Stimulated activated naive CD8-positive, alpha-beta T cell treated with anti-CD3 and anti-CD28 coated beads, Interleukin-15, amount 100 ng/mL, for 72 hours (primary cell): ENCODE data around the gene TNS4.
"Not testable (repeated sequence)": the region's sequence is repeated elsewhere in the genome, so short reads cannot be mapped to it uniquely, and the experiment has no call there.

Source experiments
- ATAC-seq: fragments of 150-1000 bp; cut with Tn5 transposase; 2 replicates; pipeline ENCODE4 v1.10.0; 2021; ENCODE audit warnings: mild to moderate bottlenecking, moderate library complexity
- DNase-seq, 2 donors: peaks; one replicate each; pipeline ENCODE4 v3.0.0; 2021 to 2022
- H3K27ac Mint-ChIP-seq, 2 donors: one replicate each; pipeline ENCODE4 v1.8.0; 2022; ENCODE audit warnings: mild to moderate bottlenecking in 2 of 2, mixed read lengths in 2 of 2, moderate library complexity in 2 of 2
- H3K27me3 Mint-ChIP-seq: one replicate; pipeline ENCODE4 v1.8.0; 2022; ENCODE audit warnings: mixed read lengths
- H3K4me1 Mint-ChIP-seq: one replicate; pipeline ENCODE4 v1.8.0; 2022; ENCODE audit warnings: mild to moderate bottlenecking, mixed read lengths
- H3K4me3 Mint-ChIP-seq, 2 donors: one replicate each; pipeline ENCODE4 v1.8.0; 2022; ENCODE audit warnings: mild to moderate bottlenecking in 2 of 2, mixed read lengths in 2 of 2, moderate library complexity in 1 of 2
- H3K9me3 Mint-ChIP-seq, 2 donors: one replicate each; pipeline ENCODE4 v1.8.0; 2022; ENCODE audit warnings: mixed read lengths in 2 of 2

TNS4 gene, protein sequence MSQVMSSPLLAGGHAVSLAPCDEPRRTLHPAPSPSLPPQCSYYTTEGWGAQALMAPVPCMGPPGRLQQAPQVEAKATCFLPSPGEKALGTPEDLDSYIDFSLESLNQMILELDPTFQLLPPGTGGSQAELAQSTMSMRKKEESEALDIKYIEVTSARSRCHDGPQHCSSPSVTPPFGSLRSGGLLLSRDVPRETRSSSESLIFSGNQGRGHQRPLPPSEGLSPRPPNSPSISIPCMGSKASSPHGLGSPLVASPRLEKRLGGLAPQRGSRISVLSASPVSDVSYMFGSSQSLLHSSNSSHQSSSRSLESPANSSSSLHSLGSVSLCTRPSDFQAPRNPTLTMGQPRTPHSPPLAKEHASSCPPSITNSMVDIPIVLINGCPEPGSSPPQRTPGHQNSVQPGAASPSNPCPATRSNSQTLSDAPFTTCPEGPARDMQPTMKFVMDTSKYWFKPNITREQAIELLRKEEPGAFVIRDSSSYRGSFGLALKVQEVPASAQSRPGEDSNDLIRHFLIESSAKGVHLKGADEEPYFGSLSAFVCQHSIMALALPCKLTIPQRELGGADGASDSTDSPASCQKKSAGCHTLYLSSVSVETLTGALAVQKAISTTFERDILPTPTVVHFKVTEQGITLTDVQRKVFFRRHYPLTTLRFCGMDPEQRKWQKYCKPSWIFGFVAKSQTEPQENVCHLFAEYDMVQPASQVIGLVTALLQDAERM

DNA sequence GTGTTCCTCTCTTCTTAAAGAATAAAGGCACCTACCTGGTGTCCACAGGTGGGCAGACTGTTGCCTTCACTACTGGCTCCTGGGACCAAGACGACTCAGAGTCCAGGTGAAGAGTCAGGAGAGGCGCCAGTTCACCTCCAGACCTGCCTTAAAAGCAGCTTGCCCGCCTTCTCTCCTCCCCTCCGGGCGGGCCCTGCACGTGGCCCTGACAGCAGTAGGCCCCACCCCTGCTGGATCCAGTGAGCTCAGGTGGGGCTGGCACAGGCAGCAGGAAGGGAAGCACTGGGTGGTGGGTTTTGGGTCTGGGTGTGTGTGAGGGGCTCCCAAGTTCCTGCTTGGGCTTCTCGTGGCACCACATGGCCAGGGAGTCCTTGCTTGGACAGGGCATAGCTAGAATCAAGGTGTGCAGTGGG is at the start of gene TNS4:
TNS4 (minus strand) TSS at position 125 of the 413 bp plus-strand sequence. CDS start 5,198 bp downstream, outside the sequence.
- Mint-ChIP-seq H3K27ac (peak within 1 kb of the TSS; percentile 64 to 87), H3K9me3 (no peaks in the 10 kb centered on the region), H3K4me3 (no peak within 1 kb of the TSS), H3K27me3 (peaks cover 31% of the 10 kb centered on the region), H3K4me1 (peaks cover 6% of the 10 kb centered on the region)
- ATAC-seq (no peak), DNase-seq (no peak)

DNA sequence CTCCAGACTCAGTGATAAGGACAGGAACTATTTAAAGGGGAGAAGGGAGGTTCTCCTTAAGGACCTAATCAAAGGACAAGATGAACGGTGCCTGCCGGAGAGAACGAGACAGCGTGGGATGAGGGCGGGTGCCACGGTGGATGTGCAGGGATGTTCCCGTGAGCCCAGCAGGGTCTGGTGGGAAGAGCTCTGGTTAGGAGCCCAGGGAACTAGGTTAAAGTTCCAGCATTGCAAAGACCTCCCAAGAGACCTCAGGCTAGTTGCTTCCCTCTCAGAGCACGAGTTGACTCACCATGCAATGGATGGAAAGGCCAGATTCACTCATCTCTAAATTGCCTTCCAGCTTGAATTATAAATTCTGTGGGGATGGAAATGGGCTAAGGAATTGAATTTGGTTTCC is 49.2 kb upstream of the TNS4 start:
- Mint-ChIP-seq H3K27me3 (no peaks in the 10 kb centered on the region), H3K4me3 (peak overlapping the region; percentile 5 to 21), H3K27ac (peak overlapping the region; percentile 8 to 97), H3K9me3 (no peaks in the 10 kb centered on the region), H3K4me1 (peaks cover 100% of the 10 kb centered on the region)
- ATAC-seq: no peak
- DNase-seq: peak in 1 of 2 donors; percentile 39

DNA sequence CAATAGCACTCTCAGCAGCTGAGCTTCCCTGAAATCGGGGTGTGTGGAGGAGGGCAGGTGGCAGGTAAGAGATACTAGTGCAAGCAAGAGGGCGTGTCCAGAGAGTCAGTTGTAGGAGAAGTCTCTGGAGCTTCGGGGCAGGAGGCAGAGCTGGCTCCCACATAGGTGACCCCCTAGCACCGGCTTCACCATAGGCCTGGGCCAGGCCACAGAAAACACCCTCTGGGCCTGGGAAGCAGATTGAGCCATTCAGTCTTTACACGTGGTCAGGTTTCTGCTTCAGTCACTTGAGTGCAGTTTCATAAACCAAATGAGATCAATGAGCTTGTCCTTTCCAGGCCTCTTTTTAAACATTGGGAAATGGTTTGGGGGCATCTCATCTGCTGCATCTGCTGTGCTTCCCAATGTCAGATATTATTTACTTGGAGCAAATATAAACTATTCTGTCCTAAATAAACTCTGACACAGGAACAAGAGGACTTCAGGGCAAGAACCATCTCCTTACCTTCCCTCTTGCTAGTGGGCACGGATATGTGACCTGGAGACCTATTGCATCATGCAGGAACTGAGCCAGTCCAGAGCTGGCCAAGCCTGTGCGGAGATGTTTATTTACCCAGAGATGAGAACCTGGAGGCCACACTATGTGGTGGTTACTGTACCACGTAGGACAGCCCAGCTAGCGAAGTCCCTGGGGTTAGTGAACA is 47.7 kb upstream of the TNS4 start:
- peak; percentile 47 to 52 for DNase-seq
- ATAC-seq: peak; percentile 26
- peak overlapping the region; percentile 61 to 62 for H3K4me3 Mint-ChIP-seq
- no peaks in the 10 kb centered on the region for H3K9me3 Mint-ChIP-seq
- peaks cover 97% of the 10 kb centered on the region for H3K4me1 Mint-ChIP-seq
- H3K27ac Mint-ChIP-seq: peak overlapping the region; percentile 88 to 91
- no peaks in the 10 kb centered on the region for H3K27me3 Mint-ChIP-seq

DNA sequence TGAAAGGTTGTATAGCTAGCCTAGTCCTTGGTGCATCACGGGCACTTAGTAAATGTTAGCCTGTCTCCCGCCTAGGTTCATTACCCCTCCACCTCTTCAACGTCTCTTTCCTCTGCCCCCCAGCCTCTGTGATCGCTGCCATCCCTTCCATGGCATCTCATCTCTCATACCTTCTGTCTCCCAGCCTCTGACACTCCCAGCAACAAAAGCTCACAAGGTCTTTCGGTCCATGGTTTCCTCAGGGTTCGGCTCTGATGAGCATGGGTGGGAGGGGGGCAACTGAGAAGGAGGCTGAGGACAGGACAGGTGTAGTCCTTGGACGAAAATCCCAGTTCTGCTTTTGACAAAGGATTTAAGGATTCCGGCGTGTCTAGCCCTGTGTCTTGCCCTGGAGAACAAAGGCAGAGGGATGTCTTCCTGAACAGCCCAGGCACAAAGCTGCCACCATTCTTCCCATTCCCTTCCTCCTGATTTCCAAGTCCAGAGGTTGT is 47.1 kb upstream of the TNS4 start:
- DNase-seq (peak in 1 of 2 donors; percentile 15), ATAC-seq (no peak)
- Mint-ChIP-seq H3K27me3 (no peaks in the 10 kb centered on the region), H3K4me3 (peak overlapping the region; percentile 61 to 62), H3K27ac (peak overlapping the region; percentile 77 to 88), H3K4me1 (peaks cover 97% of the 10 kb centered on the region), H3K9me3 (no peaks in the 10 kb centered on the region)

DNA sequence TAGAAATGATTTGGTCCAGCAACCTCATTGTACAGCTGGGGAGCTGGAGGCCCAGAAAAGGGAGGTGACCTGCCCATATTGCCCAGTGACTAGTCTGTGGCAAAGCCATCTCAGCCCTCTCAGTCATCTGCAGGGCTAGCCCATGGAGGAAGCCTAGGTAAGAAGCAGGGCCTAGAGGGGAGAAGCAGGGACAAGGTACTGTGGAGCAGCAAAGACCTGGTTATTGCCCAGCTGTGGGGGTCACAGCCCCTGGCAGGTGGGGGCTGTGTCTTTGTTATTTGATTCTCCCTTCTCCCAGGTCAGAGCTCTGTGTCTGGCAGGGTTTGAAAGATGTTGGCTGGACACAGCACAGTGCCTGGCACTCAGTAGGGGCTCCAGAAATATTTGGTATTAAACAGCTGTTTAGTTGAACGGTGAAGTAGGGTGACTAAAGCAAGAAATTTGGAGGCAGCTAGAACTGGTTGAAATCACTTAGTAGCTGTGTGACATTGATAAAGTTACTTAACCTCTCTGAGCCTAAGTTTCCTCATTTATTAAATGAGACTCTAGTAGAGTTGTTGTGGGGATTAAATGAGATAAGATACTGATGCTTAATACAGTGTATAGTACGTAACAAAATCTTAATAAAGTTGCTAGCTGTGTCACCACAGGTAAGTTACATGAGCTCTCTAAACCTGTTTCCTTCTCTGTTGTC is 46.5 kb upstream of the TNS4 start:
- Mint-ChIP-seq H3K9me3 (no peaks in the 10 kb centered on the region), H3K4me3 (peak overlapping the region; percentile 61 to 62), H3K27ac (peak overlapping the region; percentile 49 to 92), H3K4me1 (peaks cover 97% of the 10 kb centered on the region), H3K27me3 (no peaks in the 10 kb centered on the region)
- ATAC-seq (peak; percentile 3), DNase-seq (no peak)

DNA sequence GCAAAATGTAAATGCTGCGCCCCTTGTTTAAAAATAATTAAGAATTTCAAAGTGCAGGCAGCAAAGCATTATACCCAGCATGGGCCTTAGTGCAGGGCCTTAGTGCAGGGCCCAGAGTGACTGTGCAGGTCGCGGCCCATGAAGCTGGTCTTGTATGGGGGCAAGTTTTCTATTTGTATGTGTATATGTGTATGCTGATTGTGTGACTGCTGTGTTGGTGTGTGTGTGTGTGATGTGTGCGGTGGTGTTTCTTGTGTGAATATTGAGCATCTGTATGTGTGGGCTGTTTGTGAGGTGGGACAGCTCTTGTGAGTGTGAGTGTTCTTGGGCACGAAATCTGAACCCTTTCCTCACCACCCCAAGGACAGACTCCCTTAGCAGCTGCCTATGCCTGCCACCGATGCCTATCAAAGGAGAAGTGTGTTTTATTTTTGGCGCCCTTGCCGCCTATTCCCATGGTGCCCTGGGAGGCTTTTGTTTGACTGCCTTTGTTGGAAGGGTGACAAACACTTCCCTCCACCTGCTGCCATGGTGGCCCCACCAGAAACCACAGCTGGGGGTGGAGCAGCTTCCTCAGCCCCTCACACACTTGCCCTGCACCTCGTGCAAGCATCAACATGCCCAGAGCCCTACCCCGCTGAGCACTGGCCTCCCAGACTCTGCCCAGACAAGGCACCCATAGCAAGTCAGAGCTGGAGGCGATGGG is 45.8 kb upstream of the TNS4 start:
- peak; percentile 31 for ATAC-seq
- Mint-ChIP-seq H3K4me1 (peaks cover 97% of the 10 kb centered on the region), H3K4me3 (peak overlapping the region; percentile 2 to 61), H3K27ac (peak overlapping the region; percentile 49 to 92), H3K27me3 (no peaks in the 10 kb centered on the region), H3K9me3 (no peaks in the 10 kb centered on the region)
- DNase-seq: peak; percentile 67 to 78

DNA sequence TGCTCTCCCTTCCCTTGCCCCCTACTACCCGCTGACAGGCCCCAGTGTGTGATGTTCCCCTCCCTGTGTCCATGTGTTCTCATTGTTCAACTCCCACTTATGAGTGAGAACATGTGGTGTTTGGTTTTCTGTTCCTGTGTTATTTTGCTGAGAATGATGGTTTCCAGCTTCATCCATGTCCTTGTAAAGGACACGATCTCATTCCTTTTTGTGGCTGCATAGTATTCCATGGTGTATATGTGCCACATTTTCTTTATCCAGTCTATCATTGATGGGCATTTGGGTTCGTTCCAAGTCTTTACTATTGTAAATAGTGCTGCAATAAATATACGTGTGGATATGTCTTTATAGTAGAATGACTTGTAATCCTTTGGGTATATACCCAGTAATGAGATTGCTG is 45.1 kb upstream of the TNS4 start:
- H3K27me3 Mint-ChIP-seq: not testable (repeated sequence)
- peaks cover 97% of the 10 kb centered on the region for H3K4me1 Mint-ChIP-seq
- peak overlapping the region in 1 of 2 donors; percentile 85 for H3K27ac Mint-ChIP-seq

DNA sequence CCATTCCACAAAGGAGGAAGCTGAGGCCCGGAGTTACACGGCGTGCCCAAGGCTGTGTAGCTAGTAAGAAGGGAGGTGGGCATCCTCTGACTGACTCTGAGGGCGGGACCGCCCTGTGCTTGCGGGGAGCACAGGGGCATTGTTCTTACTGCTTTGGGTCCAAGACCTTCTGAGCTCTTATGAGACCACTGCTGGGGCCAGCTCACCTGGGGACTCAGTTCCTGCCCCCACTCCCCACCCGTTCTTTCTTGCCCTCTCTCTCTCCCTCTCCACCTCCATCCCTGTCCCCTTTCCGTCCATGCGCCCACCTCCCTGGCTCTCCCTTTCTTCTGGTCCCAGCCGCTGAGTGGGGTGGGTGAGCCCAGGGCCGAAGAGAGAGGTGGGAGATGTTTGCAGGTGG is 44.2 kb upstream of the TNS4 start:
- Mint-ChIP-seq H3K27ac (peak overlapping the region in 1 of 2 donors; percentile 85), H3K27me3 (no peaks in the 10 kb centered on the region), H3K4me3 (peak overlapping the region in 1 of 2 donors; percentile 14), H3K9me3 (no peaks in the 10 kb centered on the region), H3K4me1 (peaks cover 97% of the 10 kb centered on the region)
- peak in 1 of 2 donors; percentile 12 for DNase-seq
- no peak for ATAC-seq

More for the DNA sequence above, 45.1 kb upstream of the TNS4 start:
- H3K4me3 Mint-ChIP-seq, ATAC-seq, H3K9me3 Mint-ChIP-seq, DNase-seq: not testable (repeated sequence)

DNA sequence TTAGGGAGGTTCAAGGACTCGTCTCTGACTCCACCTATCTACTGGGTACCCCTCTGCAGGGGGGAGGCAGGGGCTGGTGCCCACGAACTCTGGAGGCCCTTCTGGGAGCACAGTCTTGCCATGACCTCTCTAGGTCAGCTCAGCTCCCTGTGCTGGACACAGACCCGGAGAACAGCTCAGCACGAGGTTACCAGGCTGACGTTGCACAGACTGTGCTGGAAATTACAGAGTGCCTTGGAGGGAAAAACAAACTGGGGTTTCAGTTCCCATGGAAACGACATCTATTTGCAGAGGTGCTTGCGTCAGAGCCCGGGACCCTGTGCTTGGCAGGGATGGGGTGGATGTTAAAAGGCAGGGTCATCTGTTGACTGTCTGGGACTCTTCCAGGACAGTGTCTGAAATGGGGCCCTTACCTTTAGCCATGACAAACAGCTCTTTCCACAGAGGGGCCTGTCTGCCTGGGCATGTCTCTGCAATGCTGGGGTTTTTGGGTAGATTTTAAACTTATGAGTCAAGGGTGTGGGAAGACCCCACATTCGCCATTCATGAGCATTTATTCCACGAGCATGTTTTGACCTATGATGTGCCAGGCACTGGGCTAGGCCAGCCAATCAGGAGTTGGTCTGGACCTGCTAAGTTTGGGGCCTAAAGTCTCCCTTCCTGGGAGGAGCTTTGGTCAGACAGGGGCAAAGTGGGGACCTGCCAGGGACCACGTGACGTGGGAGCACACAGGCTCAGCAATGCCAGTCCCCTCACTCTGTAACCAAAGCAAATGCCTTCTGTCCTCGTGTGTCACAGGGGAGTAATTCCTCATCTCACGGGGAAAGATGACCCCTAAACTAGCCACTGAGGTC is 41.4 kb upstream of the TNS4 start:
- Mint-ChIP-seq H3K9me3 (no peaks in the 10 kb centered on the region), H3K27ac (peak overlapping the region; percentile 99 to 100), H3K27me3 (no peaks in the 10 kb centered on the region), H3K4me3 (peak overlapping the region; percentile 78 to 90), H3K4me1 (peaks cover 97% of the 10 kb centered on the region)
- DNase-seq (peak; percentile 76 to 92), ATAC-seq (peak; percentile 71)

DNA sequence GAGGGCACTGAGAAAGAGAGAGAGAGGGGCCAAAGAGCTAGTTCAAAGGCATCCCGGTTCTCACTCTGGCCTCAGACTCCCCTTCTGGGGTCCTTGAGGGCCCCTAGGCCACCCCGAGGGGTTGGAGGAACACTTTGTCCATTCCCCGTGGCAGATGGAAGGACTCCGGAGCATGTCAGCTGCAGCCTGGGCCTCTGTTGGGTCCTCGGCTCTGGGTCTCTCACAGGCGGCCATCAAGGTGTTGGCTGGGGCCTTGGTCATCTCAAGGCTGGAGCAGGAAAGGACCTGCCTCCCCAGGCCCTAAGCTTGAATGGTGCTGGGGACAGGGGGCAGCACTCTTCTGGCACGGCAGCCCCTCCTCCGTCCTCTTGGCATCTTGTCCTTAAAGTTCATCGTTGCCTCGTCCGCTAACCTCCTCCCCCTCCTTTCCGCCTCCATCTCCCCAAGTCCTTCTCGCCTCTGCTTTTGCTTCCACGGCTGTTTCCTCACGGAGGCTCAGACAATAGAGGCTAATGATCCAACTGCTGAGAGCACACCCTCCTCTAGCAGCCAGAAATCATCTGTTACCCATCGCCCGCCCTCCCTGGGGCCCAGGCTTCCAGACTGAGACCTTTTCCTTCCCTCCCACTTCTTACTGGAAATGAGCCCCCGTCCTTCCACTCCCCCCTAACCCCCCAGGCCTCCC is 40.6 kb upstream of the TNS4 start:
- peaks cover 97% of the 10 kb centered on the region for H3K4me1 Mint-ChIP-seq
- H3K9me3 Mint-ChIP-seq: no peaks in the 10 kb centered on the region
- peak in 1 of 2 donors; percentile 54 for DNase-seq
- ATAC-seq: no peak
- H3K4me3 Mint-ChIP-seq: peak overlapping the region; percentile 78 to 90
- no peaks in the 10 kb centered on the region for H3K27me3 Mint-ChIP-seq
- H3K27ac Mint-ChIP-seq: peak overlapping the region; percentile 99 to 100

DNA sequence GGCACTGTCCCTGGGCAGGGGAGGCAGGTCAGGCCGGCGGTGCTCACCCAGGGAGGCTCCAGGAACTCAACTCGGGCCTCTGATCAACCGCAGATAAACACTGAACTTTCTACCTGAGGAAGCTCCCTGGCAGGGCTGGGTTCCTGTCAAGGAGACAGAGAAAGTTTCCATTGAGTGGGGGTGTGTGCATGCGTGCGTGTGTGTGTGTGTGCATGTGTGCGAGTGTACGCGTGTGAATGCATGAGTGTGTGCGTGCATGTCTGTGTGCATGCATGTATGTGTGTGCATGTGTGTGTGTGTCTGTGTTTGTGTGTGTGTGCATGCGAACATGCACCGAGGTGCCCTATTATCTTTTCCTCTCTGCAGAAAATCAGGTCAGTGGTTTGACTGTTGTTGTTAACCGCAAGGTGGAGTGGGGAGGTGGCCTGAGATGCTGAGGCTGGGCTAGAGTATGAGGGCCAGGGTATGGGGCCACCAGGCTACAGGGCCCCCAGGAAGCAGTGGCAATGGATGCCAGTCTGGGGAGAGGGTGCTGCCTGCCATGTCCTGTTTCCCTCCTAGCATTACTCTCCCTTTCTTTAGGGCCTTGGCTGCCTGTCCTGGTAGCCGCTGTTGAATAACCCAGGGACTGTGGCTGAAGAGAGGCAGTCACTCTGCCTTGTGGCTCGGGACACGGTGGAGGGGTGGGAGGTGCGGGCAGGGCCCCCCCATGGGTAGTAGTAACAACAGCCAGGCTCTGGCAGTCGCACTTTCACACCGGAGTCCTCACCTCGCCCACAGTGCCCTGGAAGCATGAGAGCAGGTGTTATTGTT is 39.8 kb upstream of the TNS4 start:
- no peaks in the 10 kb centered on the region for H3K9me3 Mint-ChIP-seq
- H3K4me1 Mint-ChIP-seq: peaks cover 97% of the 10 kb centered on the region
- H3K27ac Mint-ChIP-seq: peak overlapping the region; percentile 99 to 100
- peak overlapping the region; percentile 78 to 90 for H3K4me3 Mint-ChIP-seq
- DNase-seq (peak; percentile 80 to 88), ATAC-seq (peak; percentile 57)
- no peaks in the 10 kb centered on the region for H3K27me3 Mint-ChIP-seq

DNA sequence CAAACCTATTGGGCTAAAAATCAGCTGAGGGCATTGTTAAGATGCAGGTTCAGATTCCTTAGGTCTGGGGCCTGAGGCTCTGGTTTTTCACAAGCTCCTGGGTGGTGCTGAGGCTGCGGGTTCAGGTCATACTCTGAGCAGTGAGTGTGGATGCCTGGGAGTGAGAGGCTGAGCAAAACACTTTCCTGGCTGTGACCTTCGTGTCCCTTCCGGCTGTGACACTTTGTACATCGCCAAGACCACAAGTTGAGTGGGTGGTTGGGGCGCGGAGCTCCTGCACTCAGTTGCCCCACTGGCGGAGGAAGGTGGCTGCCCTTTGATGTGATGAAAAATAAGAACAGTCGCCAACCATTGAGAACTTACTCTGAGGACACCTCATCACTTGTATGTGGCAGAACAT is 39.0 kb upstream of the TNS4 start:
- ATAC-seq (peak; percentile 48), DNase-seq (peak; percentile 74 to 88)
- Mint-ChIP-seq H3K27ac (peak overlapping the region; percentile 99 to 100), H3K4me3 (peak overlapping the region; percentile 78 to 90), H3K27me3 (no peaks in the 10 kb centered on the region), H3K4me1 (peaks cover 96% of the 10 kb centered on the region), H3K9me3 (no peaks in the 10 kb centered on the region)
